ENCODE data around the gene EIF4A2.

DNA sequence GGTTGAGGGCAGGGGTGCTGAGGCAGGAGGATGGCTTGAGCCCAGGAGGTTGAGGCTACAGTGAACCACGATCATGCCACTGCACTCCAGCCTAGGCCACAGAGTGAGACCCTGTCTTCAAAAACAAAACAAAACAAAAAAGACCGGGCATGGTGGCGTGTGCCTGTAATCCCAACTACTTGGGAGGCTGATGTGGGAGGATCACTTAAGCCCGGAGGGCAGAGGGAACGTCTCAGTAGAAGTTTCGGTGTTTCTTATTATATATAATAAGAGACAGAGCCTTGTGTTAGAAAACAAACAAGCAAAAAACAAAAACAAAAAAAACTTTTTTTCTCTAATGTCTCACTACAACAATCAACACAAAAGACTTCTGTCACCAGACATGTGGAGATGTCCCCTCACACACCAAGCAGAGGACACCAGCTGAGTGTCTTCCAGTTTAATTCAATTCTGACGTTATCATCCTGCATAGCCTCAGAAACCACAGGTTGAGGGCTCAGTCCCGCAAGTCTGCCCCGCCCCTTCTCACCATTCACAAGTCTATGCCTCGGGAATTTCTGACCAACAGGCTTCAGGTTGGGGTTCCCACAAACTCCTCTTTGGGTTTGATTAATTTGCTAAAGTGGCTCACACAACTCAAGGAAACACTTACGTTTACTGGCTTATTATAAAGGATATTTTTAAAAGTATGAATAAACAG lies 24.0 kb upstream of the EIF4A2 start:
- TF ChIP-seq, protein P1, sequence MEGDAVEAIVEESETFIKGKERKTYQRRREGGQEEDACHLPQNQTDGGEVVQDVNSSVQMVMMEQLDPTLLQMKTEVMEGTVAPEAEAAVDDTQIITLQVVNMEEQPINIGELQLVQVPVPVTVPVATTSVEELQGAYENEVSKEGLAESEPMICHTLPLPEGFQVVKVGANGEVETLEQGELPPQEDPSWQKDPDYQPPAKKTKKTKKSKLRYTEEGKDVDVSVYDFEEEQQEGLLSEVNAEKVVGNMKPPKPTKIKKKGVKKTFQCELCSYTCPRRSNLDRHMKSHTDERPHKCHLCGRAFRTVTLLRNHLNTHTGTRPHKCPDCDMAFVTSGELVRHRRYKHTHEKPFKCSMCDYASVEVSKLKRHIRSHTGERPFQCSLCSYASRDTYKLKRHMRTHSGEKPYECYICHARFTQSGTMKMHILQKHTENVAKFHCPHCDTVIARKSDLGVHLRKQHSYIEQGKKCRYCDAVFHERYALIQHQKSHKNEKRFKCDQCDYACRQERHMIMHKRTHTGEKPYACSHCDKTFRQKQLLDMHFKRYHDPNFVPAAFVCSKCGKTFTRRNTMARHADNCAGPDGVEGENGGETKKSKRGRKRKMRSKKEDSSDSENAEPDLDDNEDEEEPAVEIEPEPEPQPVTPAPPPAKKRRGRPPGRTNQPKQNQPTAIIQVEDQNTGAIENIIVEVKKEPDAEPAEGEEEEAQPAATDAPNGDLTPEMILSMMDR (conservative IDR thresholded peaks at IDR 0.05; ENCODE audit: low read depth, low read length), result no peak
- no peak for TF ChIP-seq EZH2 (IDR thresholded peaks at IDR 0.05; ENCODE audit: borderline replicate concordance, low read depth, low read length, poor library complexity, severe bottlenecking)
